Fibroblast of villous mesenchyme (primary cell): ENCODE measurements around the gene PIWIL4. TPM values are rescaled to one million over a fixed set of nuclear protein-coding genes. Genes with fewer than 3 reads are reported as not detected.

Experiments used
- DNase-seq: peaks from one replicate; pipeline ENCODE4 v3.0.0-alpha.2; 2010; ENCODE audit warnings: low read depth
- H3K4me3 ChIP-seq: 2 replicates; pipeline ENCODE4 v1.5.1; 2011; ENCODE audit warnings: low read depth, mild to moderate bottlenecking, low read length
- total RNA-seq: library from RNA; depleted of rRNA; stranded (reverse); fragments of >200 nt; gene quantifications from 2 replicates; pipeline ENCODE4 v1.2.3, GENCODE V29; 2012
- TF ChIP-seq, protein P1 (sequence below): IDR thresholded peaks from 2 replicates; pipeline ENCODE4 v1.5.1; 2012; ENCODE audit warnings: low read depth, mild to moderate bottlenecking, low read length; ENCODE audit not compliant: insufficient read depth

Gene PIWIL4
- total RNA-seq, 1 donor = 0.86 TPM

DNA sequence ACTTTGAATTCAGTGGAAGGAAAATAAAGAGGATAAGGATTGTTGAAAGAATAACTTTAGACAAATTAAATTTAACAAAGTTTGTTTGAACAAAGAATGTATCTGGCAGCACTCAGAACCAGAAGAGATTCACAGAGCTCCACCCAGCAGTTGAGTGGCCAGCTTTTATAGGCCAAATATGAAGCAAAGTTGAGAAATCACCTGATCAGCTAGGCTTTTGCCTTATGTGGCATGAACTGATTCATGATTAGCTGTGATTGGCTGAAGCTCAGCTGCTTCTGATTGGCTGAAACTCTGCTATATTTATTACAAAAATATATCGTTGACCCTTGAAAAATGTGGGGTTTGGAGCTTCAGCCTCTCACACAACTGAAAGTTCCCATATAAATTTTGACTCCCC is 62.6 kb downstream of the PIWIL4 start:
- H3K4me3 ChIP-seq = no peak overlapping the region
- no peak for DNase-seq
- TF ChIP-seq, protein P1, sequence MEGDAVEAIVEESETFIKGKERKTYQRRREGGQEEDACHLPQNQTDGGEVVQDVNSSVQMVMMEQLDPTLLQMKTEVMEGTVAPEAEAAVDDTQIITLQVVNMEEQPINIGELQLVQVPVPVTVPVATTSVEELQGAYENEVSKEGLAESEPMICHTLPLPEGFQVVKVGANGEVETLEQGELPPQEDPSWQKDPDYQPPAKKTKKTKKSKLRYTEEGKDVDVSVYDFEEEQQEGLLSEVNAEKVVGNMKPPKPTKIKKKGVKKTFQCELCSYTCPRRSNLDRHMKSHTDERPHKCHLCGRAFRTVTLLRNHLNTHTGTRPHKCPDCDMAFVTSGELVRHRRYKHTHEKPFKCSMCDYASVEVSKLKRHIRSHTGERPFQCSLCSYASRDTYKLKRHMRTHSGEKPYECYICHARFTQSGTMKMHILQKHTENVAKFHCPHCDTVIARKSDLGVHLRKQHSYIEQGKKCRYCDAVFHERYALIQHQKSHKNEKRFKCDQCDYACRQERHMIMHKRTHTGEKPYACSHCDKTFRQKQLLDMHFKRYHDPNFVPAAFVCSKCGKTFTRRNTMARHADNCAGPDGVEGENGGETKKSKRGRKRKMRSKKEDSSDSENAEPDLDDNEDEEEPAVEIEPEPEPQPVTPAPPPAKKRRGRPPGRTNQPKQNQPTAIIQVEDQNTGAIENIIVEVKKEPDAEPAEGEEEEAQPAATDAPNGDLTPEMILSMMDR = no peak

DNA sequence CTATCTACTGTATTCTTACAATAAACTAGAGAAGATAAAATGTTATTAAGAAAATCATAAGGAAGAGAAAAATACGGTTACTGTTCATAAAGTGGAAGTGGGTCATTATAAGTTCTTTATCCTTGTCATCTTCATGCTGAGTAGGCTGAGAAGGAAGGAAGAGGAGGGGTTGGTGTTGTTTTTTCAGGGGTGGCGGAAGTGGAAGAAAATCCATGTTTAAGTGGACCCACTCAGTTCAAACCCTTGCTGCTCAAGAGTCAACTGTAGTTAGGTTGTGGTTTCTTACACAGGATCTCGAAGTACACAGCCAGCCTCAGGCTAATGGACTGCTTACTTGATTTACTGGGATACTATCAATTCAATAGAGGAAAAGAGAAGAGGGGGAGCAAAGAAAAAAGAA is 63.1 kb downstream of the PIWIL4 start:
- TF ChIP-seq, protein P1 = no peak
- no peak for DNase-seq
- no peak overlapping the region for H3K4me3 ChIP-seq

DNA sequence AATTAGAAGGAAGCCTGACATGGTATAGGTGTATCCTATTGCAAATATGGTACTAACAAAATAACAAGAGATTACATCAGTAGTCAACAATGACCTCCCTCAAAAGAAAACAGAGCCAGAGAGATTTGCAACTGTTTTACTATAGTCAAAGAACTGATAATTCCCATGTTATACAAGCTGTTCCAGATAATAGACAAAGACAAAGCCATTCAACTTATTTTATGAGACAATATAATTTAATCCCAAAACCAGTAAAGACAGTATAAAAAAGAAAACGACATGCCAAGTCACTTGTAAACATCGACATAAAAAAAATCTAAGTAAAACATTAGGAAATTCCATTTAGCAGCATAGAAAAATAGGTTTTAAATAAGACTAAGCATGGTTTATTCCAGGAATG is 65.2 kb downstream of the PIWIL4 start:
- H3K4me3 ChIP-seq = no peak overlapping the region
- TF ChIP-seq, protein P1 = no peak
- DNase-seq = no peak

DNA sequence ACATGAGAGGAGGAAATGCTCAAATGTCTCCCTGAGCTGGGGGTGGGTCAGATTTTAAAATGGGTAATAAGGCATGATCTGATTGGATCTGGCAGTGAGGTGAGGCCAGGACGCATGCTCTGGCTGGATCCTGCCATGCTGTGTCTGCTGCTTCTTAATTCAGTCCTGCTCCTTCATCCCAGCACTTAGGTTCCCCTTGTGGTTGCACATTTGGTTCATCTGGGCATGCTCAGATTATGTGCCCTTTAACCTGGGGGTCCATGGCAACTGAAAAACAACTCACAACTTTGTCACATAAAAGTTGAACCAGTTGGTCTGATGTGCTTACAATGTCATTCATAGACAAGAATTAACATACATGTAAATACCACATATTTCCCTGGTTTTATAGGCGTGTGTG is 67.9 kb downstream of the PIWIL4 start:
- no peak overlapping the region for H3K4me3 ChIP-seq
- no peak for DNase-seq

DNA sequence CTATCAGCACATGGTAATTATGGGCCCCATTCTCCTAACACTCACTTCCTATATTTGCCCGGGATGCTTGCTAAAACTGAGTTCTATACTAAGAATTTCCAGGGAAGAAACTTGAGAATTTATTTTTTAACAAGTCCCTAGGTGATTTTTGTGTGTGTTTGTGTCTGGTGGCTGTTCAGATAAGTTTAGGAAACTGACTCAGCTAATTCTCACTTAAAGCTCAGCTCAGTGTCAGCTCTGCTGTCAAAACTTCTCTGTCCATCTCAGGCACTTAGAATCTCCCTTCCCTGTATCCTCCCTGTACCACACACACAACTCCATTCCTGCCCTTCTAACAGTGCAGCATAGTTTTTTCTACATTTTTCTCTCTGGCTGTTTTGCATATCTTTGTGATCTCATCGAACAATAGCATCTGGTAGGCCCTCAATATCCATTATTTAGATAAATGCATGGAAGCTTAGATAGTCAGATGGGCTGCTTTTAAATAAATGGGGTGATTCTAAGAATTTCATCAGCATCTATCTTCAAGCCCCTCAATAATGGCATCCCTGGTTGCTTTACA is 69.3 kb downstream of the PIWIL4 start:
- no peak overlapping the region for H3K4me3 ChIP-seq
- TF ChIP-seq, protein P1 = no peak
- DNase-seq = no peak

More for the DNA sequence above, 67.9 kb downstream of the PIWIL4 start:
- TF ChIP-seq, protein P1 = no peak

DNA sequence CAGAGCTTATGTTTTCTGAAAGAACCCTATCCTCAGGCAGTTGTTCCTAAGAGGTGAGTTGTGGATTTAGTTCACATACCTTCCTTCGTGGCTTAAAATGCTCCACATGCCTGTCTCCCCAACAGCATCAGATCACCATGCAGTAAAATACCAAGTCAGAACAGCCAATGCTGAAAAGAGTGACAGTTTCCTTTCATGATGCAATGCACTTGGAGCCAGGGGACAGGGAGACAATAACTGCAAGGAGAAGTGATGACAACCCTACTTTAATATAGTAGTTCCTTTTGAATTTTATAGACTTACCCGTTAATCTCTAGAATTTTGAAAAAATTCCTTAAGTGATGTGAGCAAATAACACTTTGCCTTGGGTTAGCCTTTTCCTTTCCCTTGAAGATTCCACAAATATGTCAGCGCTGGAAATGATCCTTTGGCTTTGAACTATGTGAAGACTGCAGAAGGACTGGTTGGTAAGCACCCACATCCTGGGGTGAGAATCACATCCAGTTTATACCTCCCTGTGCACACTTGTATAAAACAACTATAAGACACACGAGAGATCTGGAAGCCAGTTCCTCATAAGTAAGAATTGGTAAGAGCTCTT is 71.2 kb downstream of the PIWIL4 start:
- no peak overlapping the region for H3K4me3 ChIP-seq
- DNase-seq = no peak
- TF ChIP-seq, protein P1 = no peak
